ENCODE results near the gene VPS13D.

Gene VPS13D

GRCh38 chr1:12338823-12339222, 109.0 kb downstream of the VPS13D start:
- DNase-seq: no peak

GRCh38 chr1:12339396-12339795, 109.6 kb downstream of the VPS13D start:
- no peak for DNase-seq

GRCh38 chr1:12339811-12340543, 110.1 kb downstream of the VPS13D start:
- no peak for DNase-seq

- DNase-seq: no peak
Observed at GRCh38 chr1:12340544-12340930, 110.7 kb downstream of the VPS13D start.

- DNase-seq: peak; percentile 13 to 17
Observed at GRCh38 chr1:12341667-12342066, 111.8 kb downstream of the VPS13D start.

GRCh38 chr1:12342401-12343003, 112.7 kb downstream of the VPS13D start:
- no peak for DNase-seq

- no peak for DNase-seq
Observed at GRCh38 chr1:12343823-12344487, 114.1 kb downstream of the VPS13D start.

GRCh38 chr1:12344596-12345349, 114.9 kb downstream of the VPS13D start:
- DNase-seq: peak; percentile 10 to 13

GRCh38 chr1:12345350-12346217, 115.8 kb downstream of the VPS13D start:
- peak in 1 of 2 donors; percentile 34 for DNase-seq

GRCh38 chr1:12346483-12347151, 116.8 kb downstream of the VPS13D start:
- DNase-seq: no peak

GRCh38 chr1:12348113-12348512, 118.3 kb downstream of the VPS13D start:
- DNase-seq: no peak

- DNase-seq: no peak
Observed at GRCh38 chr1:12353981-12354380, 124.2 kb downstream of the VPS13D start.

- no peak for DNase-seq
Observed at GRCh38 chr1:12356004-12356890, 126.4 kb downstream of the VPS13D start.

GRCh38 chr1:12358499-12358898, 128.7 kb downstream of the VPS13D start:
- no peak for DNase-seq

- no peak for DNase-seq
Observed at GRCh38 chr1:12359359-12360133, 129.7 kb downstream of the VPS13D start.

- no peak for DNase-seq
Observed at GRCh38 chr1:12368646-12369045, 138.8 kb downstream of the VPS13D start.

- DNase-seq: no peak
Observed at GRCh38 chr1:12369258-12369657, 139.4 kb downstream of the VPS13D start.

GRCh38 chr1:12370333-12370975, 140.6 kb downstream of the VPS13D start:
- DNase-seq: no peak

- DNase-seq: no peak
Observed at GRCh38 chr1:12371053-12371452, 141.2 kb downstream of the VPS13D start.
